ENCODE results near the gene ZNF226. TPM values are rescaled to one million over a fixed set of nuclear protein-coding genes. Genes with fewer than 3 reads are reported as not detected.
"Not testable (repeated sequence)": the region's sequence is repeated elsewhere in the genome, so short reads cannot be mapped to it uniquely, and the experiment has no call there.

The ZNF226 gene
- total RNA-seq, result 10 to 100 TPM; 11.4 to 16.0 TPM
- total RNA-seq, result 11.5 to 59.8 reads per million in 2 donors

- Mint-ChIP-seq H3K27me3 (no peaks in the 10 kb centered on the region), H3K36me3 (ENCODE audit: low read depth) (peaks cover 2% of the 10 kb centered on the region), H3K4me3 (peak within 1 kb of the TSS; percentile 93), H3K4me1 (peaks cover 4% of the 10 kb centered on the region), H3K27ac (peak within 1 kb of the TSS; percentile 87)
- H3K9me3 ChIP-seq (ENCODE audit: control insufficient read depth, low read length, poor library complexity, severe bottlenecking), result peaks cover 11% of the 10 kb centered on the region
- peak; percentile 40 to 60 (median 49) for DNase-seq
- peak; percentile 97 for ATAC-seq
These were observed at the start of gene ZNF226 for GRCh38 chr19:44164673-44165512. Gene ZNF226 (plus strand): TSS chr19:44165100. CDS start chr19:44170081, 4,981 bp downstream.

GRCh38 chr19:44121162-44121561, 43.7 kb upstream of the ZNF226 start:
- not testable (repeated sequence) for H3K4me3 Mint-ChIP-seq; DNase-seq; H3K4me1 Mint-ChIP-seq; ATAC-seq; H3K9me3 ChIP-seq (ENCODE audit: control insufficient read depth, low read length, poor library complexity, severe bottlenecking); H3K27me3 Mint-ChIP-seq; H3K27ac Mint-ChIP-seq
- H3K36me3 Mint-ChIP-seq (ENCODE audit: low read depth), result peaks cover 26% of the 10 kb centered on the region

GRCh38 chr19:44131955-44132354, 32.9 kb upstream of the ZNF226 start:
- H3K9me3 ChIP-seq (ENCODE audit: control insufficient read depth, low read length, poor library complexity, severe bottlenecking), result peaks cover 35% of the 10 kb centered on the region
- H3K27ac Mint-ChIP-seq, result no peak overlapping the region
- H3K4me3 Mint-ChIP-seq, result no peak overlapping the region
- H3K27me3 Mint-ChIP-seq, result no peaks in the 10 kb centered on the region
- no peaks in the 10 kb centered on the region for H3K4me1 Mint-ChIP-seq
- H3K36me3 Mint-ChIP-seq (ENCODE audit: low read depth), result no peaks in the 10 kb centered on the region
- no peak for ATAC-seq
- DNase-seq, result no peak

- peak; percentile 94 for ATAC-seq
- no peaks in the 10 kb centered on the region for H3K27me3 Mint-ChIP-seq
- H3K4me3 Mint-ChIP-seq, result peak within 1 kb of the TSS; percentile 95
- peaks cover 2% of the 10 kb centered on the region for H3K36me3 Mint-ChIP-seq (ENCODE audit: low read depth)
- peak; percentile 29 to 43 (median 36) for DNase-seq
- peak within 1 kb of the TSS; percentile 96 for H3K27ac Mint-ChIP-seq
- H3K4me1 Mint-ChIP-seq, result peaks cover 12% of the 10 kb centered on the region
- no peaks in the 10 kb centered on the region for H3K9me3 ChIP-seq (ENCODE audit: control insufficient read depth, low read length, poor library complexity, severe bottlenecking)
These were observed 23.5 kb upstream of the ZNF226 start, which contains the start of gene ZNF234 for GRCh38 chr19:44141191-44142058. Gene ZNF234 (plus strand): TSS chr19:44141554. CDS start chr19:44144633, 3,079 bp downstream.

- H3K36me3 Mint-ChIP-seq (ENCODE audit: low read depth), result peaks cover 3% of the 10 kb centered on the region
- H3K27me3 Mint-ChIP-seq, result no peaks in the 10 kb centered on the region
- H3K4me1 Mint-ChIP-seq, result peaks cover 12% of the 10 kb centered on the region
- peak overlapping the region; percentile 96 for H3K27ac Mint-ChIP-seq
- peak overlapping the region; percentile 95 for H3K4me3 Mint-ChIP-seq
- no peak for ATAC-seq
- DNase-seq, result no peak
- H3K9me3 ChIP-seq (ENCODE audit: control insufficient read depth, low read length, poor library complexity, severe bottlenecking), result no peaks in the 10 kb centered on the region
These were observed 22.9 kb upstream of the ZNF226 start for GRCh38 chr19:44142059-44142433.

- Mint-ChIP-seq H3K36me3 (ENCODE audit: low read depth) (peaks cover 20% of the 10 kb centered on the region), H3K4me1 (no peaks in the 10 kb centered on the region), H3K27me3 (no peaks in the 10 kb centered on the region), H3K4me3 (no peak overlapping the region), H3K27ac (no peak overlapping the region)
- ATAC-seq (no peak), DNase-seq (no peak)
- peaks cover 3% of the 10 kb centered on the region for H3K9me3 ChIP-seq (ENCODE audit: control insufficient read depth, low read length, poor library complexity, severe bottlenecking)
These were observed 15.1 kb upstream of the ZNF226 start for GRCh38 chr19:44149776-44150175.

GRCh38 chr19:44151491-44151890, 13.4 kb upstream of the ZNF226 start:
- Mint-ChIP-seq H3K4me3 (no peak overlapping the region), H3K27me3 (no peaks in the 10 kb centered on the region), H3K4me1 (no peaks in the 10 kb centered on the region), H3K27ac (no peak overlapping the region), H3K36me3 (ENCODE audit: low read depth) (peaks cover 17% of the 10 kb centered on the region)
- DNase-seq, result no peak
- peaks cover 11% of the 10 kb centered on the region for H3K9me3 ChIP-seq (ENCODE audit: control insufficient read depth, low read length, poor library complexity, severe bottlenecking)
- no peak for ATAC-seq

- no peaks in the 10 kb centered on the region for H3K4me1 Mint-ChIP-seq
These were observed 8.4 kb upstream of the ZNF226 start for GRCh38 chr19:44156475-44156874.

GRCh38 chr19:44163789-44164188, 1.1 kb upstream of the ZNF226 start:
- Mint-ChIP-seq H3K27ac (no peak overlapping the region), H3K27me3 (no peaks in the 10 kb centered on the region), H3K36me3 (ENCODE audit: low read depth) (peaks cover 2% of the 10 kb centered on the region), H3K4me1 (peaks cover 4% of the 10 kb centered on the region), H3K4me3 (no peak overlapping the region)
- H3K9me3 ChIP-seq (ENCODE audit: control insufficient read depth, low read length, poor library complexity, severe bottlenecking), result peaks cover 13% of the 10 kb centered on the region
- ATAC-seq (no peak), DNase-seq (no peak)

More at GRCh38 chr19:44156475-44156874, 8.4 kb upstream of the ZNF226 start:
- DNase-seq (no peak), ATAC-seq (no peak)
- Mint-ChIP-seq H3K27ac (no peak overlapping the region), H3K27me3 (no peaks in the 10 kb centered on the region), H3K4me3 (no peak overlapping the region), H3K36me3 (ENCODE audit: low read depth) (peaks cover 5% of the 10 kb centered on the region)
- peaks cover 34% of the 10 kb centered on the region for H3K9me3 ChIP-seq (ENCODE audit: control insufficient read depth, low read length, poor library complexity, severe bottlenecking)

GRCh38 chr19:44164327-44164672, 600 bp upstream of the ZNF226 start:
- peaks cover 11% of the 10 kb centered on the region for H3K9me3 ChIP-seq (ENCODE audit: control insufficient read depth, low read length, poor library complexity, severe bottlenecking)
- no peak for DNase-seq
- Mint-ChIP-seq H3K27ac (peak overlapping the region; percentile 87), H3K27me3 (no peaks in the 10 kb centered on the region), H3K4me3 (peak overlapping the region; percentile 93), H3K36me3 (ENCODE audit: low read depth) (peaks cover 2% of the 10 kb centered on the region), H3K4me1 (peaks cover 4% of the 10 kb centered on the region)
- no peak for ATAC-seq

GRCh38 chr19:44170660-44171059, 5.8 kb downstream of the ZNF226 start:
- peaks cover 17% of the 10 kb centered on the region for H3K36me3 Mint-ChIP-seq (ENCODE audit: low read depth)
- not testable (repeated sequence) for DNase-seq, H3K4me1 Mint-ChIP-seq, H3K27me3 Mint-ChIP-seq, H3K27ac Mint-ChIP-seq, H3K4me3 Mint-ChIP-seq, ATAC-seq
- H3K9me3 ChIP-seq (ENCODE audit: control insufficient read depth, low read length, poor library complexity, severe bottlenecking), result peaks cover 53% of the 10 kb centered on the region

GRCh38 chr19:44176590-44176989, 11.7 kb downstream of the ZNF226 start:
- Mint-ChIP-seq H3K4me1 (no peaks in the 10 kb centered on the region), H3K36me3 (ENCODE audit: low read depth) (peaks cover 20% of the 10 kb centered on the region), H3K27me3 (no peaks in the 10 kb centered on the region), H3K4me3 (no peak overlapping the region), H3K27ac (no peak overlapping the region)
- H3K9me3 ChIP-seq (ENCODE audit: control insufficient read depth, low read length, poor library complexity, severe bottlenecking), result peaks cover 61% of the 10 kb centered on the region
- no peak for ATAC-seq
- DNase-seq, result no peak

- no peak overlapping the region for H3K27ac Mint-ChIP-seq
- no peaks in the 10 kb centered on the region for H3K27me3 Mint-ChIP-seq
- no peaks in the 10 kb centered on the region for H3K4me1 Mint-ChIP-seq
- peaks cover 3% of the 10 kb centered on the region for H3K36me3 Mint-ChIP-seq (ENCODE audit: low read depth)
- no peak overlapping the region for H3K4me3 Mint-ChIP-seq
- no peak for ATAC-seq
- no peak for DNase-seq
- H3K9me3 ChIP-seq (ENCODE audit: control insufficient read depth, low read length, poor library complexity, severe bottlenecking), result peaks cover 30% of the 10 kb centered on the region
These were observed 16.1 kb downstream of the ZNF226 start for GRCh38 chr19:44180968-44181367.
